ENCODE data around the gene PLSCR3. TPM values are rescaled to one million over a fixed set of nuclear protein-coding genes. Genes with fewer than 3 reads are reported as not detected.

PLSCR3 gene
- total RNA-seq (2014; rRNA removed; shearing (Covaris generic)) = 20.0 and 22.7 TPM in 2 replicates

DNA sequence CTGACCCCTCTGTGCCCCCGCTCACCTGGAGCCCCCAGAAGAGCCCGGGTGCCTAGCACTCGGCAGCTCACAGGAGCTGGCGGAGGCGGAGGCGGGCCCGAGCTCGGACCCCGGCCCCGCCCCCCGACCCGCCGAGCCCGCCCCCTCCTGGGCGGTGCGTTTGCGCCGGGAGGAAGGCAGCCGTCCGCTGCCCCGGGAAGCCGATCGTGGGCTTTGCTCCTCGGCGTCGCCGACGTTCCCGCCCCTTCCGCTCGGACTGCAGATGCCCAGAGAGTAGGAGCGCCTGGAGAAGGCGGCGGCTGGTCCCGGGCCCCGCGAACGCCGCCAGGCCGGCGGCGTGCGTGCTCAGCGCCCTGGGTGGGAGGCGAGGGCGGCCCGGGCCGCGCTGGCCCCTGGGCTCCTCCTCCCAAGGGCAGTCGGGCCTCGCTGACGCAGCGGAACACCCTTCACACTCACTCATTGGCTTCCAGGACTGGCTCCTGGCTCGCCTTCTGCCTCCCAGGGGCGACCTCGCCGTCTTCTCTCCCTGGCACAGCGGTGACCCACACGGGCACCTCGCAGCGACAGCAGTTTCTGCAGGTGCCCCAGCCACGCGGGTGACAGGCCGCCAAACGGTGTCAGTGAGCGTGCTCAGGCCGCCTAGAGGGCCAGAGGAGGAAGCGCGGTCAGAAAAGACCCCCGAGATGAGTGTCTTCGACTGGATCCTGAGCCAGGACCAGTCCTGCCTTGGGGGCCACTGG is at the start of gene PLSCR3:
Gene PLSCR3 (minus strand): TSS at position 74 of the 740 bp plus-strand sequence. CDS start 415 bp downstream, outside the sequence.
- DNase-seq (ENCODE audit: low spot score) = peak; percentile 59

DNA sequence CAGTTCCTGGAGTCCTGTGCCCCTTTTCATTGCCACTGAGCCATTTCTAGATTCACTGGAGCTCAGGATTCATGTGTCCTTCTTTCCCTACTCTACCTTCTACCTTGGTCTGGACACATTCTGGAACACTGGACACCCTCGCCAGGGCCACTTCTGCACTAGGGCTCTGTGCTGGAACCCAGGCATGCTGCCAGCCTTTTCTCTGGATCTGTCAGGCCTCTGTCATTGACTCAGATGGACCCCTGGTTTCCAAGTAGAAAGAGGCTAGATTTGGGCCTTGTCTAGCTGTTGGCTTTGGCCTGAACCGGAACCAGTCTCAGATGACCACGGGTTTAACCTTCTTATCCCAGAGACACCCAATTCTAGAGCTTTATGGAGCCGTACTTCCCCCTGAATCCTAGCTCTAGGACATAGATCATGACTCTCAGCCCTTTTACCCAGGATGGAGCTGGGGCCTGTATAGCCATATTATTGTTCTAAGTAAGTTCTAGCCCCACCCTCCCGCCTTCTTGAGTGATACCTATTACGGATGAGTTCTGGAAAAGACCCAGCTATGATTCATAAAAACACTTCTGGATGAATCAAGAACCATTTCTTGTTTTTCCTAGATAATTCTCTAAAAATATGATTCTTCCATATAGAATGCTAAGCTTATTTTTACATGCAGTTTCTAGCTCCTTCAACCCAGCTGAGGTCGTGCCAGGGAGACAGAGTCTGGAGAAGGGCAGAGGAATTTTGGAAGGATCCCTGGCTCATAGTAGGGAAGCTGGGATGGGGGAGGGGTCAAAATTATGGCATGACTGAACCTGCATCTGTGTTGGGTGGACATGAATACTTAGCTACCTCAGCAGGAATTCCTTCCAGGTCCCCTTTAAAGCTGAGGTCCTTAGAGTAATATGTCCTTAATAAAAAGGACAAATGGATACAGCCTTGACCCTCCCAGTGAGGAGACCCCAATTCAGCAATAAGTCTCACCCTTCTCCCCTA is 49.5 kb upstream of the PLSCR3 start:
- DNase-seq (ENCODE audit: low spot score) = no peak

DNA sequence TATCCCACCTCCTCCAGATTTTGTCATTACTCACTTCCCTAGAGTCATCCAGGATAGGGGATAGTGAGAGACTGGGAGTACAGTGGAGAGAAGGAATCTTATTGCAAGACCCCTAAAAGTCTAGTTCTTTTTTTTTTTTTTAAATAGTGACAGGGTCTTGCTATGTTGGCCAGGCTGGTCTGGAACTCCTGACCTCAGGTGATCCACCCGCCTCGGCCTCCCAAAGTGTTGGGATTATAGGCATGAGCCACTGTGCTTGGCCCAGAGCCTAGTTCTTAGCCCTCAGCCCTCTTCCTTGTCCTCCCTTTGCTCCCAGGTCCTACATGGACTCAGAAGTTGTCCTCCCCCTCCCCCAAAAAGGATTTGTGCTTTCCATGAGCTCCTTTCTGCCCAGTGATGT is 47.8 kb upstream of the PLSCR3 start:
- DNase-seq (ENCODE audit: low spot score) = no peak

DNA sequence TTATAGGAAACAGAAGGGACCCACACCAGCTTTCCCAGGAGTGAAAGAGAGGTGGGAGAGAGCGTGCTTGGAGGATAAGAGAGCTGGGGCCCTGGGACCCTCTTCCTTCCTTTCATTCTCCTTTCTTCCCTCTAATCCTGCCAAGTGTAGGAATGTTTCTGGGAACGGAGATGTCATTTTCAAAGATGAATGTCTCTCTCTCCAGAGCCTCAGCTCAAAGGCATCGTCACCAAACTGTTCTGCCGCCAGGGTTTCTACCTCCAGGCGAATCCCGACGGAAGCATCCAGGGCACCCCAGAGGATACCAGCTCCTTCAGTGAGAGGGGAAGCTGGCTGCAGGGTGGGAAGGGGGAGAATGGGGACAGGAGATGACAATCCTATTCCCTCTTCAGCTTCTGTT is 46.9 kb upstream of the PLSCR3 start:
- no peak for DNase-seq (ENCODE audit: low spot score)

DNA sequence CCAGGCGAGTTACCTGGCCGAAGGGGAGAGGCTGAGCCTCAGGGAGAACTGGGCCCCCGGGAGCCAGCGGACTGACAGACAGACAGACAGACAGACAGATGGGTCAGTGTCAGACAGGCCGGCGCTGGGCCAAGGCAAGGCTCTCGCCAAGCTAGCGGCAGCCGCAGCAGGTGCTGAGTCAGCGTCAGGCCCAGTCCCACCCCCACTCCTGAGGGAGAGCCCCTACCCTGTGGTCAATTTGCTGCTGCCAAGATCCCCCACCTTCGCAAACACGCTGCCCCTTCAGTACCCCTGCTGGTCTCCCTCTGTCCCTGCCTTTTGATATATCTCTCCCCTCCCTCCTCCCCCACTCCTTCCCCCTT is 46.5 kb upstream of the PLSCR3 start:
- DNase-seq (ENCODE audit: low spot score) = no peak

DNA sequence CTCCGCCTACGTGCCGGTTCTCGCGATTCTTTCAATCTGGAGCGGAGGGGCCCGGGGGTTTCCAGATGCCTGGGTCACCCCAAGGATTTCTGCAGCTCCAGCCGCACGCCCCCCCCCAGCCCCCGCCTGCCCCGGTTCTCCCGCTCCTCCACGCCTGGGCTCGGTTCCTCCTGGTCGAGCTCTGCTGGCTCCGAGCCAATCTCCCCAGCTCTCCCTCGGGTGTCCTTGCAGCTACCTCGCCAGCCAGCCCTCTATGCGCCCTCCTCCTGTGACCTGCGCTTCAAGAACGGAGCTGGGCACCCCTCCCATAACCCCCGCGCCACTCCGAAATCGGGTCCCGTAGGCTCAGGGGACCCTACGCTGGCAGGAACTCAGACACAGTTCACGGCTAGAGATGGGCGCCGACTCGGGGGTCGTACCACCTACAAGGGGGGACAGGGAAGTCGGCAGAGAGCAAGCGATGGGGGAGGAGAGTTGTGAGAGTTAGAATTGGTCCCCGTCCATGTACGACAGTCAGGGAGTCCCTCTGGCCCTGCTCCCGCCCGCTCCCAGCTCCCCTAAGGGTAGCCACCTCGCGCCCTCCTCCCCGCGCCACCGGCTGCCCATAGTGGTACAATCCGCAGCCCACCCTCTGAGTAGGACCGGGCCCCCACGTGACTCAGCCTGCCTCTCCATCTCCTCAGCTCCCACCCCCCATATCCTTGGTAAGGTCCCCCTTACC is 45.9 kb upstream of the PLSCR3 start:
- no peak for DNase-seq (ENCODE audit: low spot score)

DNA sequence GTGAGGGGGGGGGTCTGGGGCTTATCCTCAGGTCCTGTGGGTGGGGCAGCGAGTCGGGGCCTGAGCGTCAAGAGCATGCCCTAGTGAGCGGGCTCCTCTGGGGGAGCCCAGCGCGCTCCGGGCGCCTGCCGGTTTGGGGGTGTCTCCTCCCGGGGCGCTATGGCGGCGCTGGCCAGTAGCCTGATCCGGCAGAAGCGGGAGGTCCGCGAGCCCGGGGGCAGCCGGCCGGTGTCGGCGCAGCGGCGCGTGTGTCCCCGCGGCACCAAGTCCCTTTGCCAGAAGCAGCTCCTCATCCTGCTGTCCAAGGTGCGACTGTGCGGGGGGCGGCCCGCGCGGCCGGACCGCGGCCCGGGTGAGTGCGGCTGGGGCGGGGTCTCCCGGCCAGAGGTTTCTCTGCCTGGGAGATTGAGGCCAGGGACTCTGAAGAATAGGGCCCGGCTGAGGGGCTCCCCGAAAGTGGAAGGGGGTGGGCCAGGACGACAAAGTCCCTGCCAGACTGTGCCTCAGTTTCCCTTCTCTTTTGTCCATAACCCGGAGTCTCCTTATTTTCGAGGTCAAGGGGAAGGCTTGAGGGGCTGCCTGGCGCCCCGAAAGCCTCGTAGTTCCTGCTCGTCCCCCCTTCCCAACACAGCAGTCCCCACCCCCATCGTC is 45.3 kb upstream of the PLSCR3 start, which contains the start of gene FGF11:
Gene FGF11 (plus strand): TSS at position 51 of the 651 bp plus-strand sequence. CDS start 109 bp downstream, at position 160.
- no peak for DNase-seq (ENCODE audit: low spot score)

DNA sequence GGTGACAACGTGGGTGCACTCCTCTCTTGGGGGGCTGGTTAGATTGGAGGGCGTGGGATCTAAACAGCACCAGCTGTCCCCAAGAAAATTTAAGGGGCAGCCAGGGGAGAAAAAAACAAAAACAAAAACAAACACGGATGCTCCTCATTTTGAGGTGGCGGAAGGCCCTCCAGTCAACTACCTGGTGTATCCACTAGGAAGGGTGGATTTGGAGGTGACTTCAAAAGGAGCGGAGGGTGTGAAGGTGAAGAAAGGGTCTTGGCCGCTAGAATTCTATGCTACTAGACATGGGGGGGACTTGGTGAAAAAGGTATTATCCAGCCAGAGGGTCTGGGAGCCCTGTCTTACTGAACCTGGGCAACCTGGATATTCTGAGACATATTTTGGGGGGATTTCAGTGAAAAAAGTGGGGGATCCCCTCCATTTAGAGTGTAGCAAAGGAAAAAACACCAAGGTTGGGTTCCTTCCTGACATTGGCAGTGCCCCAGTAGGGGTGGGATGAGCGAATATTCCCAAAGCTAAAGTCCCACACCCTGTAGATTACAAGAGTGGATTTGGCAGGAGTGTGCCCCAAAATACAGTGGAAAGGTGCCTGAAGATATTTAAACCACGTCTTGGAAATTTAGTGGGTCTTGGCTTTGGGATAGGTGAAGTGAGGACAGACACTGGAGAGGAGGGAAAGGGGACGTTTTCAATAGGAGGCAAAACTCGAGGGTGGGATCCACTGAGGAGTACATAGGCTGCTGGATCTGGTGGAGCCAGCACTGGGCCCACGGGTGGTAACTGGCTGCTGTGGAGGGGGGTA is 44.5 kb upstream of the PLSCR3 start:
- no peak for DNase-seq (ENCODE audit: low spot score)

DNA sequence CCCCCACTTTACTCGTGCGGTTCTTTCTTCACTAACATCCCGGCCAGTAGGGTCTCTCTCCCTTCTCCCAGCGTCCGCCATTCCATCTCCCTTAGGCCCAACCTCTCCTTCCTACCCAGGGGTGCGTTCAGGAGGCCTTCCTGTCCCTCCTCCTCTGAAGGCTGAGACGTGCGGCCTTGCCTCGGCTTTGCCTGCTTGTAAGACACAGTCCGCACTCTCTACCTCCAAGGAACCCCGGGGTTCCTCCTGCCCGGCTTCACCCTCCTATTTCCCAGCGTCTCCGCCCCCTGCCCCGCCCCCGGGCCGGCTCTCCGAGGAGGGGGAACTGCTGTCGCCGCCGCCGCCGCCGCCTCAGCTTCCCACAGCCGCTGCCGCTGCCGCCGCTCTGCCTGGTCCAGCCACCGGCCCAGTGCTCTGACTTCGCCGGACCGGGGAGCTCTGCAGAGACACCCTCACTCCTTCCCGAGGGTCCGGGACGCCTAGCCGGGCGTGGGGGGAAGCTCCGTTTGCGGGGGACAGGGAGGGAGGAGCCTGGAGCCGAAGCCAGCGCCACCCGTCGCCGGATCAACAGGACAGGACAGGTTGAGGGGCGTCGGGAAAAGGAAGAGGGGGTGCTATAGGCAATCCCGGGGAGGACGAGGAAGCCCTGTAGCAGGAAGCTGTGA is 43.8 kb upstream of the PLSCR3 start:
- DNase-seq (ENCODE audit: low spot score) = no peak

DNA sequence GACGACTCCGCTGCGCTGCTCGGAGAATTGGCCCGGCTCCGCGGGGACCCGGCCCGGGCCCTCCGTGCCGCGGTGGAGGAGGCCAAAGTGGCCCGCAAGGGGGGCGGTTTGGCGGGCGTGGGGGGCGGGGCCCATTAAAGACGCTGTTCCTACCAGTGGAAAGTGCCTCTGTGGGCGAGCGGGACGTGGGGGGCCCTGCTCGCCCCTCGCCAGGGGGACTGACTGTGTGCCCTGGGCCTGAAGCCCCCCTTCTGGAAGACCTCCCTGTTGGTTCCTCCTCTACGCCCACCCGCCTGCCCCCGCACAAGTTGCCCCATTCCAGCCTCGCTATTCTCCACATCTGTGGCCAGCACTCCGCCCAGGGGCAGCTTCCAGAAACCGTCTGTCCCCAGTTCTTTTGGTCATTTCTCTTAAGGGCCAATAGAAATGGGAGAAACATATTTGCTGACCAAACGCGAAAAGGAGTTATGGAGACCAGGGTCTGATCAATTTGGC is 43.1 kb upstream of the PLSCR3 start:
- no peak for DNase-seq (ENCODE audit: low spot score)

DNA sequence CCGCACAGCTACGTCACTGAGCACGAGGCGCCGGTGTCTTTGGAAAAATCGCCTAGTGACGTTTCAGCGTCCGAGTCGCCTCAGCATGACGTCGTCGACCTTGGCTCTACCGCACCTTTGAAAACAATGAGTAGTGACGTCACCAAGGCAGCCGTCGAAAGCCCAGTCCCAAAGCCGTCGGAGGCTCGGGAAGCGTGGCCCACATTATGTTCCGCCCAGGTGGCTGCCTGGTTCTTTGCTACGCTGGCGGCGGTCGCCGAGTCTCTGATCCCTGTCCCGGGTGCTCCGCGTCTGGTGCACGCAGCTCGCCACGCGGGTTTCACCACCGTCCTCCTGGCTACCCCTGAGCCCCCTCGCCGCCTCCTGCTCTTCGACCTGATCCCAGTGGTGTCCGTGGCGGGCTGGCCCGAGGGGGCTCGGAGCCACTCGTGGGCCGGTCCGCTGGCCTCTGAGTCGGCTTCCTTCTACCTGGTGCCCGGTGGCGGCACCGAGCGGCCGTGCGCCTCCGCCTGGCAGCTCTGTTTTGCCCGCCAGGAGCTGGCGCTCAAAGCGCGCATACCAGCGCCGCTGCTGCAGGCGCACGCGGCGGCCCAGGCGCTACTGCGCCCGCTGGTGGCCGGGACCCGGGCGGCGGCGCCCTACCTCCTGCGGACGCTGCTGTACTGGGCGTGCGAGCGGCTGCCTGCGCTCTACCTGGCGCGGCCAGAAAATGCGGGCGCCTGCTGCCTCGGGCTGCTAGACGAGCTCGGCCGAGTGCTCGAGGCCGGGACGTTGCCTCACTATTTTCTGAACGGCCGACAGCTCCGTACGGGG is 42.4 kb upstream of the PLSCR3 start:
- DNase-seq (ENCODE audit: low spot score) = no peak

DNA sequence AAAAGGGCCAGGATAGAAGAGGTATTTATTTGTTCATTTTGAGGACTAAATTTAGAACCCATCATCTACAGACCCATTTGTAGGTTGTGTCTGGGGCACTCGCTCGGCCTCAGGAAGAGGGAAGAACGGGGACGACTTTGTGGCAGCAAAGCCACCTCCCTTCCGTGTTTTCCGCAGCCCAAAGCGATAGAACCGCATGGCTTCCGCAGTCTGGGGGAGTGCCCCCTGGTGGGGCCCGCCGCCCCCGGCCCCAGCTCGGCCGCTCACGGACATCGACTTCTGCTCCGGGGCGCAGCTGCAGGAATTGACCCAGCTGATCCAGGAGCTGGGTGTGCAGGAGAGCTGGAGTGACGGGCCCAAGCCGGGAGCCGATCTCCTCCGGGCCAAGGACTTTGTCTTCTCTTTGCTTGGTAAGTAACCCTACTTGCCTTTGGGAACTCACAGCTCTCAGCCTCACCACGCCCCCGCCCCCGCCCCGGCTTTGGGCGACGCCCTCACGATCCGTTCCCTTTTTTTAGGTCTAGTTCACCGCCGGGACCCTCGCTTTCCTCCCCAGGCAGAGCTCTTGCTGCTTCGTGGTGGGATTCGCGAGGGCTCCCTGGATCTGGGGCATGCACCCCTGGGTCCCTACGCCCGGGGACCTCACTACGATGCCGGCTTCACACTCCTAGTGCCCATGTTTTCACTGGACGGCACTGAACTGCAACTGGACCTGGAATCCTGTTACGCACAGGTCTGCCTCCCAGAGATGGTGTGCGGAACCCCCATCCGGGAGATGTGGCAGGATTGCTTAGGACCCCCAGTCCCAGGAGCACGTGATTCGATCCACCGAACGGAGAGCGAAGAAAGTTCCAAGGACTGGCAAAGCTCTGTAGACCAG is 41.6 kb upstream of the PLSCR3 start:
- no peak for DNase-seq (ENCODE audit: low spot score)

DNA sequence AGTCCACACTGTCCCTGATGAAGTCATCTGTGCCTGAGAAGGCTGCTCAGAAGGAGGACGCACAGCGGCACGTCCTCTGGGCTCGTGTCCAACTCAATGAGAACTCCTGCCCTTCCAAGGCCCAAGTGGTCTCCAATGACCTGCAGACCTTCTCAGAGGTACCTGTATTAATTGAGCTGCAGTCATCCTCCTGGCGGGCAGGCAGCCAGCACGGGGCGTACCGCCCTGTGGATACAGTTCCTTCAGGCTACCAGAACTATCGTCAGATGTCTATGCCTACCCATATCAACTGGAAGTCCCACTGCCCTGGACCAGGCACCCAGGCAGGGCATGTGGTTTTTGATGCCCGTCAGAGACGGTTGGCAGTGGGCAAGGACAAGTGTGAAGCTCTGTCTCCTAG is 38.0 kb upstream of the PLSCR3 start:
- no peak for DNase-seq (ENCODE audit: low spot score)

DNA sequence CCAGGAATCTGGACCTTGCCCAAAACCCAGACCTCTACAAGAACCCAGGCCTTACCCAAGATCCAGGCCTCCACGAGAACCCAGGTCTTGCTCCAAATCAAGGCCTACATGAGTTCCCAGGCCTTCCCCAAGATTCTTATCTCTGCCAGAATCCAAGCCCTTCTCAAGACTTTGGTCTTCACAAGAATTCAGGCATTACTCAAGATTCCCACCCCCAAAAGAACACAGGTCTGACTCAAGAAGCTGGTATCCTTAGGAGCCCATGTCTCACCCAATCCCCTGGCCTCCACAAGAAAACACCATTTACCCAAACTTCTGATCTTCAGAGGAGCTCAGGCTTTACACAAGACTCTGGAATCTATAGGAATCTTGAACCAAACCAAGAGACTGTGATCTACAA is 36.9 kb upstream of the PLSCR3 start:
- DNase-seq (ENCODE audit: low spot score) = no peak

DNA sequence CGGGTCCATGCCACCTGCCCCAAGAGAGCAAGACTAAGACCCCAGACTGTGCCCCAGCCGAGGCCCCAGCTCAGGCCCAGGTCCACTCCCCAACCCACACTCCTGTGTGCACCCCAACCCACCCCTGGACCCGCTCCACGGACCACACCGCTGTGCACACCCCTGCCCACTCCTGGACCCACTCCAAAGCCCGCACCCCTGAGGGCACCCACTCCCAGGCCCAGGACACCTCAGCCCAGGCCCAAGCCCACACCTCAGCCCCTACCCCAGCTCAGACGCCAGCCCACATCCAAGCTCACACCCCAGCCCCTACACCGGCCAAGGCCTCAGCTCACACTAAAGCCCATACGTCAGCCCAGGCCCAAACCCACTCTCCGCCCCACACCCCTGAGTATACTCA is 35.4 kb upstream of the PLSCR3 start:
- no peak for DNase-seq (ENCODE audit: low spot score)

DNA sequence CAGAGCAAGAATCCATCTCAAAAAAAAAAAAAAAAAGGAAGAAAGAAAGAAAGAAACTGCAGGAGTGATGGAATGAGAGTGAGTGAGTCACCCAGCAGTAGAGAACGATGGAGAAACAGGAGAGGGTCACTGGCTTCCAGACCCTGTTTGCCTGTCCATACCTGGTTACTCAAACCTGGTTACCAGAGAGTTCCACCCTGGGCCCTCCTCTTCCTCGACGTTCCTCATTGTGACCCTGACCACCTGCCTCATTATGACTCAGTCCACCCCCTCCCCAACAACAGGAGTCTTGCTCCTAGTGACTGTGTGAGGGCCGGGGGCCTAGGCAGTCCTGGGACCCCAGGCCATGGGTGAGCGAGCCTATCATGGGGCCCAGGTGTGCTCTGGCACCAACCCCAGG is 34.2 kb upstream of the PLSCR3 start, which contains the start of gene SPEM3:
Gene SPEM3 (plus strand): TSS at position 301 of the 400 bp plus-strand sequence. CDS start 46 bp downstream, at position 347.
- no peak for DNase-seq (ENCODE audit: low spot score)

DNA sequence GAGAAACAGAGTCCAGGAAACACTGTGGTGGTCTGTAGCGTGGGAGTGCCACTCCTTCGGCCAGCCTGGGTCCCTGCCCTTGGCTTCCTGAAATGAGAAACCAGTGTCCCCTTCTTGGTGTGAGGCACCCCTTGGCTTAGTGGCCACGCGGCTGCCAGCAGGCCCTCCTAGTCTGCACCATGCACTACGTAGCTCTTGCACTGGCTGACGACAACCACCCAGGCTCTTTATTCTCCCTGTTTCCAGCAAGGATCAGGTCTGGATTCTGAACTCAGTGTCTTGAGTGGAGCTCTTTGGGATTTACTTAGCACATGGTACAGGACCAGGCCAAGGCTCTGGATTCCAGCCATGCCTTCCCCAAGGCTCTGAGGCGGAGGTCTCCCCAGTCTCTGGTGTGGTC is 33.2 kb upstream of the PLSCR3 start:
- DNase-seq (ENCODE audit: low spot score) = no peak

Data from H4 (cell line).